Smooth muscle cell of trachea (primary cell): ENCODE results near the gene RCVRN. TPM values are rescaled to one million over a fixed set of nuclear protein-coding genes. Genes with fewer than 3 reads are reported as not detected.

Experiments
- total RNA-seq: library from RNA; depleted of rRNA; stranded (reverse); fragments of >200 nt; gene quantifications from 2 replicates; pipeline ENCODE4 v1.2.1, GENCODE V29; 2014

RCVRN gene
- under 0.01 TPM in 1 of 2 replicates, not detected in the other for total RNA-seq

DNA sequence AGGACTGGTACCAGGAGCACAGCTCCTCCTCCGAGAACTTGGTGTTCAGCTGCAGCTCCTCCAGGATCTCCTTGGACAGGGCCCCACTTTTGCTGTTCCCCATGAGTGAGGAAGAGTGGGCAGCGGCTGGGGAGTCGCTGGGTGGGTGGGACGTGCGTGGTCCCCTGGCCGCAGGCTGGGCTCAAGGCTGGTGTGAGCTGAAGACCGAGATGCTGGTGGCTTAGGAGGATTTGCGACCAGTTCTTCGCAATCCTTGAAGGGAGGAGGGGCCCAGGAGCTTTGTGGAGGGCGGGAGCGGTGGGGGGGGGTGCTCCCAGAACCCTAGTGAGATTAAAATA is at the start of gene RCVRN:
Gene RCVRN, minus strand, starts transcription at position 194 of the 338 bp plus-strand sequence. Its CDS starts 91 bp downstream, at position 103.

Other genes starting within 250 kb of the RCVRN start
- not detected in 2 replicates for gene DHRS7C, start 113.7 kb downstream of the RCVRN start, total RNA-seq
- gene GSG1L2, start 83.2 kb downstream of the RCVRN start, total RNA-seq, result not detected in 2 replicates
- gene GLP2R, start 79.3 kb downstream of the RCVRN start, total RNA-seq, result under 0.01 TPM in 2 replicates